Fibroblast of villous mesenchyme (primary cell): ENCODE measurements around the gene PLPP6. TPM values are rescaled to one million over a fixed set of nuclear protein-coding genes. Genes with fewer than 3 reads are reported as not detected.
A peak's percentile ranks its signal among the peaks of the same experiment; 100 is the strongest.

Experiments used
- DNase-seq: peaks from one replicate; pipeline ENCODE4 v3.0.0-alpha.2; 2010; ENCODE audit warnings: low read depth
- H3K4me3 ChIP-seq: 2 replicates; pipeline ENCODE4 v1.5.1; 2011; ENCODE audit warnings: low read depth, mild to moderate bottlenecking, low read length
- CTCF ChIP-seq: IDR thresholded peaks from 2 replicates; pipeline ENCODE4 v1.5.1; 2012; ENCODE audit warnings: low read depth, mild to moderate bottlenecking, low read length; ENCODE audit not compliant: insufficient read depth
- total RNA-seq: library from RNA; depleted of rRNA; stranded (reverse); fragments of >200 nt; gene quantifications from 2 replicates; pipeline ENCODE4 v1.2.3, GENCODE V29; 2012

The PLPP6 gene
- total RNA-seq: 6.4 and 8.2 TPM in 2 replicates

DNA sequence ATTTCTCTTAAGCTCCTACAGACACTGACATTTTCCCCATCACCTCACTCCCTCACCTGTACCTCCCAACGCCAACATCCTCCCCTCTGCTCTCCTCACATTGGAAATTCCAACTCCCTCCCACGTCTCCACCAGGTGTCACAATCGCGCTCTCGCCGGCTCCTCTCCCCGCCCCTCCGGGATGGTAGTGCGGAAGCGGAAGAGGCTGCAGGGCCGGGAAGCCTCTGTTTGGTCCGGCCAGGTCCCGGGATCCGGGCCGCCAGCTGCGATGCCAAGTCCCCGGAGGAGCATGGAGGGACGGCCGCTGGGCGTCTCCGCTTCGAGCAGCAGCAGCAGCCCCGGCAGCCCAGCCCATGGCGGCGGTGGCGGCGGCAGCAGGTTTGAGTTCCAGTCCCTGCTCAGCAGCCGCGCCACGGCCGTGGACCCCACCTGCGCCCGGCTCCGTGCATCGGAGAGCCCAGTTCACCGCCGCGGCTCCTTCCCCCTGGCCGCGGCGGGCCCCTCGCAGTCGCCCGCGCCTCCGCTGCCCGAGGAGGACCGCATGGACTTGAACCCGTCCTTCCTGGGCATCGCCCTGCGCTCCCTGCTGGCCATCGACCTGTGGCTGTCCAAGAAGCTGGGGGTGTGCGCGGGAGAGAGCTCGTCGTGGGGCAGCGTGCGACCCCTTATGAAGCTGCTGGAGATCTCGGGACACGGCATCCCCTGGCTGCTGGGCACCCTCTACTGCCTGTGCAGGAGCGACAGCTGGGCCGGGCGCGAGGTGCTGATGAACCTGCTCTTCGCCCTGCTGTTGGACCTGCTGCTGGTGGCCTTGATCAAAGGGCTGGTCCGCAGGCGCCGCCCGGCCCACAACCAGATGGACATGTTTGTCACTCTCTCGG is at the start of gene PLPP6:
TSS of gene PLPP6 (plus strand) at position 187 of the 881 bp plus-strand sequence. CDS start at position 269, 82 bp downstream.
- peak; percentile 83 for DNase-seq
- peak within 1 kb of the TSS; percentile 82 for H3K4me3 ChIP-seq
- TF ChIP-seq CTCF: peak; percentile 52

- no peak for TF ChIP-seq CTCF
- no peak overlapping the region for H3K4me3 ChIP-seq
- DNase-seq: no peak
These were observed 47.5 kb upstream of the PLPP6 start for GRCh38 chr9:4614627-4615026.

DNA sequence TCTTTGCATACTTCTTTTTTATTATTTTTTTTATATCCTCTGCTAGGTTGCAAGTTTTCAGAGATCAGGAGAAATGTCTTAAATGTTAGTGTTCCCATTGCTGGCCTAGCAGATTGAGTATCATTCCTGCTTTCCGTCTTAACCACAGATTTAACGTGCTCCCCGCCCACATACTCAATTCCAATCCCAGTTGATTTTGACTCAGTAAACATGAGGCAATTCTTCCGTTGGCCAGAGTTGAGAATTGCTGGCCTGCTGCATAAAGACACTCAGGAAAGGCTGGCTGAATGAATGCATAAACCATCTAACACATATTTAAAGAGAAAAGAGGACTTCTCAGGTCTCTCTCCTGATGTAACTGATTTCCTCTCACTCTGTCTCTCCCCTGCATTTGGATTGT is 46.8 kb upstream of the PLPP6 start:
- peak; percentile 53 for DNase-seq
- no peak for TF ChIP-seq CTCF
- H3K4me3 ChIP-seq: no peak overlapping the region

- no peak overlapping the region for H3K4me3 ChIP-seq
- no peak for DNase-seq
- TF ChIP-seq CTCF: no peak
These were observed 46.3 kb upstream of the PLPP6 start for GRCh38 chr9:4615778-4616177.

GRCh38 chr9:4617752-4618151 is 44.3 kb upstream of the PLPP6 start:
- DNase-seq: no peak
- H3K4me3 ChIP-seq: no peak overlapping the region
- no peak for TF ChIP-seq CTCF

- DNase-seq: no peak
- H3K4me3 ChIP-seq: no peak overlapping the region
- TF ChIP-seq CTCF: no peak
These were observed 43.4 kb upstream of the PLPP6 start for GRCh38 chr9:4618700-4619099.
